ENCODE data around the gene SGCG. TPM values are rescaled to one million over a fixed set of nuclear protein-coding genes. Genes with fewer than 3 reads are reported as not detected.

The SGCG gene
- total RNA-seq, 1 donor from 2014 or later: not detected

DNA sequence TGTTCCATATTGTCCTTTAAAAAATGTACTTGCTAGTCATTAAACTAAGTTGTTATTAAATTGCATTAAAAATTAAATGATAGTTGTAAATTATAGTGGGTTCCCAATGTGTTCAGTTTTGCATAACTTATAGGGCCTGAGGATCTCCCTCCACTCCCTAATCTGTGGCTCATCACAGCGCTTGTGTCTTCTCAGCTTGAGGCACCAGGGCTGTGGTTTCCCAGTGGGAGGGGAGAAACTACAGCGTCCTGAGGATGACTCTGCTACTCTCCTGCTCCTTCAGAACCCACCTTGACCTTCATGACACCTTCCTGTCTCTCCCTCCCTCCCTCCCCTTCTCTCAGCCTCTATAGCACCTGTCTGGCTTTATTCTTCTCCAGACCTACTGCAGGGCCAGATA is 1.4 kb downstream of the SGCG start:
- intact Hi-C loops (cut with DNase I): no loop called here
- TF ChIP-seq POLR2A (IDR thresholded peaks at IDR 0.05) (no peak), CTCF (IDR thresholded peaks at IDR 0.05) (no peak), POLR2AphosphoS5 (IDR thresholded peaks at IDR 0.05; ENCODE audit: insufficient read depth in 1 of 2, low read depth in 1 of 2) (no peak)

GRCh38 chr13:23183292-23183691 is 2.5 kb downstream of the SGCG start:
- Histone ChIP-seq H3K9me3 (no peaks in the 10 kb centered on the region), H3K4me3 (no peak overlapping the region), H3K36me3 (no peaks in the 10 kb centered on the region), H3K27me3 (no peaks in the 10 kb centered on the region), H3K4me1 (no peaks in the 10 kb centered on the region), H3K27ac (no peak overlapping the region)
- TF ChIP-seq CTCF (IDR thresholded peaks at IDR 0.05) (no peak), POLR2AphosphoS5 (IDR thresholded peaks at IDR 0.05; ENCODE audit: insufficient read depth in 1 of 2, low read depth in 1 of 2) (no peak), POLR2A (IDR thresholded peaks at IDR 0.05) (no peak)
- no peak for DNase-seq (ENCODE audit: extremely low spot score in 2 of 2)
- intact Hi-C loops (cut with DNase I): no loop called here

More for the DNA sequence above, 1.4 kb downstream of the SGCG start:
- DNase-seq (ENCODE audit: extremely low spot score in 2 of 2): no peak
- Histone ChIP-seq H3K36me3 (no peaks in the 10 kb centered on the region), H3K27ac (no peak overlapping the region), H3K4me3 (no peak overlapping the region), H3K27me3 (no peaks in the 10 kb centered on the region), H3K4me1 (no peaks in the 10 kb centered on the region), H3K9me3 (no peaks in the 10 kb centered on the region)

DNA sequence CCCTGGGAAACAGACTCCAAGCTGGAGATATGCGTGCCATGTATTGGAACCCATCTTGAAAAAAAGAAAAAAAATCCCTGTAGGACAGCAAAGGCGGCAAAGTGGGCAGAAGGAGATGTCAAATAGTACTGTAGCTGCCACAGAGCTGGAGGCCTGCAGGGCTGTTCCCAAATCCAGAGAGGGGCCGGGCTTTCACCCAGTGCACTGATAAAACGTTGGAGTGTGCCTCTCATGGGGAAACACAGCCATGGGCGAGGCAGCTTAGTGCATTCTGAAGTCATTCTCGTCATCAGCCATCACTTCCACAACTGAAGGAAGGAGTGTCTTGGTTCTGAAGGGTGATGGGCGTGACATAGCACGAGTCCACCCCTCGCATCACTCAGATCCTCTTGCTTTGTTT is 4.8 kb downstream of the SGCG start:
- intact Hi-C loops (cut with DNase I): no loop called here
- DNase-seq (ENCODE audit: extremely low spot score in 2 of 2): no peak
- TF ChIP-seq POLR2A (IDR thresholded peaks at IDR 0.05) (no peak), CTCF (IDR thresholded peaks at IDR 0.05) (no peak), POLR2AphosphoS5 (IDR thresholded peaks at IDR 0.05; ENCODE audit: insufficient read depth in 1 of 2, low read depth in 1 of 2) (no peak)
- H3K27me3 ChIP-seq: no peaks in the 10 kb centered on the region
- H3K9me3 ChIP-seq: no peaks in the 10 kb centered on the region
- no peaks in the 10 kb centered on the region for H3K4me1 ChIP-seq
- no peak overlapping the region for H3K4me3 ChIP-seq
- no peak overlapping the region for H3K27ac ChIP-seq
- H3K36me3 ChIP-seq: no peaks in the 10 kb centered on the region

DNA sequence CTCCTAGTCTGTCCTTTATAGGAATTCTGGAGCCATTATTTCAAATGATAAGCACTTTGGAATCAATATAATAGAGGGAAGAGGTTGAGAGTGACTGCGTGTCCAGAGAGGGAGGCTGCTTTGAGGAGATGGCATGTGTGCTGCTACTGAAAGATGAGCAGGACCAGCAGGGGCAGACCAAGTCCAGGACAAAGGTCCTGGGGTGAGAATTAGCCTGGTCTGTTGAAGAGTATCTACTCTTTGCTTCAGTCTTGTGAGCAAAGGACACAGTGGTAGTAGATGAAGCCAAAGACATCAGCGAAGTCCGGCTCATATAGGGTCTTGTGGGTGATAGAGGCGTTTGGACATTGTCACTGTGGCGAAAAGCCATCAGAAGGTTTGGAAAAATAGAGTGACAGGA is 21.1 kb downstream of the SGCG start:
- Histone ChIP-seq H3K36me3 (no peaks in the 10 kb centered on the region), H3K4me1 (no peaks in the 10 kb centered on the region), H3K27me3 (no peaks in the 10 kb centered on the region), H3K27ac (no peak overlapping the region), H3K9me3 (no peaks in the 10 kb centered on the region), H3K4me3 (no peak overlapping the region)
- TF ChIP-seq POLR2AphosphoS5 (IDR thresholded peaks at IDR 0.05; ENCODE audit: insufficient read depth in 1 of 2, low read depth in 1 of 2) (no peak), POLR2A (IDR thresholded peaks at IDR 0.05) (no peak), CTCF (IDR thresholded peaks at IDR 0.05) (no peak)
- no peak for DNase-seq (ENCODE audit: extremely low spot score in 2 of 2)
- intact Hi-C loops (cut with DNase I): no loop called here

DNA sequence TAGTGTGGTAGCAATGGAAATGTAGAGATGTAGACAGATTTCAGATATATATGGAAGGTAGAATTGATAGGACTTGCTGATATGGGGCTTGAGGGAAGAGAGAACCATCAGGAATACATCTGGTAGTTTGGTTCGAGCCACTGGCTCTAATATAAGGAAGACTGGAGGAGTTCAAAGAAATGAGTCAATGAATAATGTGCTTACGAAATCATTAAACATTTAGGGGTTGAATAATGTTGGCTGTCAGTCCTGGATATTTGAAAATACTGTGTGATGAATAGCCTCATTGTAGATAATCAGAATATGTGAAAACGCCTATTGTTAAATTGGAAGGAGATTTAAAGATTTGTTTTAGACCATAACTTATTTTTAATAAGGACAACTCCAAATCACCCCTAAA is 21.6 kb downstream of the SGCG start:
- H3K9me3 ChIP-seq: no peaks in the 10 kb centered on the region
- no peaks in the 10 kb centered on the region for H3K27me3 ChIP-seq
- H3K4me1 ChIP-seq: no peaks in the 10 kb centered on the region
- no peak overlapping the region for H3K27ac ChIP-seq
- intact Hi-C loops (cut with DNase I): no loop called here
- TF ChIP-seq POLR2A (IDR thresholded peaks at IDR 0.05) (no peak), POLR2AphosphoS5 (IDR thresholded peaks at IDR 0.05; ENCODE audit: insufficient read depth in 1 of 2, low read depth in 1 of 2) (no peak), CTCF (IDR thresholded peaks at IDR 0.05) (no peak)
- no peak overlapping the region for H3K4me3 ChIP-seq
- DNase-seq (ENCODE audit: extremely low spot score in 2 of 2): no peak
- no peaks in the 10 kb centered on the region for H3K36me3 ChIP-seq

Measured in vagina (tissue), 2 donors.